Measurements from ENCODE around the gene ZNF316.

The ZNF316 gene

DNA sequence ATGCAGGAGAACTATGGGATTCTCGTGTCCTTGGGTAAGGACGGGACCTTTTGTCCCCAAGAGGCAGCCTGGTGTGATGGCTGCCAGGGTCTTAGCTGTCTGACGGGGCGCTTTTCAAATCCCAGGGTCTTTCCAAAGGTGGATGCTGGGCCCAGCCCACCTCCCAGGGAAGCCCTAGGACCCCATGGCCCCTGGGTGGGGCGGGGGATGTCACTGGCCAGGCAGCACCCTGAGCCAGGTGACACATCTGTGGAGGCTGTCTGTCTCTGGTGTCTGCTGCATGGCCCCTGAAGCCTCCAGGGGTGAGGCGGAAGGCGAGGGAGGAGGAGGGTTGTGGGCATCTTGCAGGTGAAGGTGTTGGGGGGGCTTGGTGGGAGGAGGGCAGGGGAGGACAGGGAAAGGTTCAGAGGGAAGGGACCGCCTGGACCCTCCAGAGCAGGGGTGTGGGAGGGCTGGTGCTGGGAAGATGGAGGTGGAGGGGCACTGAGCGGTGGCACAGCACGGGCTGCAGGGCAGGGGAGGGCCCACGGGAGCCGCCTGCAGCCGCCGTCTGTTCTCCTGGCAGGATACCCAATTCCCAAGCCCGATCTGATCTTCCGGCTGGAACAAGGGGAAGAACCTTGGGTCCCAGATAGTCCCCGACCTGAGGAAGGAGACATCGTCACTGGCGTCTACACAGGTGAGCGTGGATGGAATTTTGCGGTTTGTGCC, 7.0 kb downstream of the ZNF316 start:
- Histone ChIP-seq H4K91ac (ENCODE audit: low read depth, low read length, poor library complexity) (no peak overlapping the region), H2AK5ac (ENCODE audit: low read depth, low read length) (no peak overlapping the region), H3K9me3 (replicated peaks in 1 of 2; ENCODE audit: control insufficient read depth in 2 of 2, insufficient read depth in 1 of 2, low read depth in 1 of 2, low read length in 2 of 2) (no peaks in the 10 kb centered on the region), H2BK120ac (ENCODE audit: low read depth, low read length) (no peak overlapping the region), H4K8ac (ENCODE audit: low read depth, low read length) (no peak overlapping the region), H3K4me1 (ENCODE audit: control insufficient read depth in 2 of 2, insufficient read depth in 1 of 2, low read depth in 1 of 2, low read length in 2 of 2) (peaks cover 0 to 3% of the 10 kb centered on the region in 2 donors), H3K4me3 (ENCODE audit: low read length in 2 of 2) (no peak overlapping the region), H2BK15ac (ENCODE audit: low read length) (no peak overlapping the region), H3K9ac (ENCODE audit: low read depth, low read length, poor library complexity) (no peak overlapping the region), H2AFZ (ENCODE audit: low read length) (no peak overlapping the region), H3K27me3 (ENCODE audit: control insufficient read depth in 3 of 3, insufficient read depth in 3 of 3, low read depth in 1 of 3, low read length in 3 of 3) (no peaks in the 10 kb centered on the region), H2BK12ac (ENCODE audit: low read length) (no peak overlapping the region), H3K4me2 (ENCODE audit: insufficient read depth, low read length, poor library complexity, severe bottlenecking) (no peak overlapping the region), H3K14ac (ENCODE audit: low read length) (no peak overlapping the region), H3K23ac (ENCODE audit: low read depth, low read length, poor library complexity) (no peak overlapping the region), H3K27ac (replicated peaks; ENCODE audit: low read length) (no peak overlapping the region), H3K4ac (ENCODE audit: low read length) (no peak overlapping the region), H3K36me3 (replicated peaks in 1 of 2; ENCODE audit: control insufficient read depth in 2 of 2, insufficient read depth in 2 of 2, low read length in 2 of 2) (peaks cover 55 to 96% of the 10 kb centered on the region in 2 donors), H2BK5ac (ENCODE audit: low read length) (no peak overlapping the region), H3K79me1 (ENCODE audit: low read depth, low read length) (peaks cover 26% of the 10 kb centered on the region), H3K18ac (ENCODE audit: low read length) (no peak overlapping the region)
- no CpG with 5 or more reads among the region's 21 CpGs for WGBS, 2 donors (ENCODE audit: extremely low coverage in 2 of 2, insufficient read length in 2 of 2, insufficient replicate concordance in 1 of 2)
- no peak for DNase-seq (ENCODE audit: low spot score)

DNA sequence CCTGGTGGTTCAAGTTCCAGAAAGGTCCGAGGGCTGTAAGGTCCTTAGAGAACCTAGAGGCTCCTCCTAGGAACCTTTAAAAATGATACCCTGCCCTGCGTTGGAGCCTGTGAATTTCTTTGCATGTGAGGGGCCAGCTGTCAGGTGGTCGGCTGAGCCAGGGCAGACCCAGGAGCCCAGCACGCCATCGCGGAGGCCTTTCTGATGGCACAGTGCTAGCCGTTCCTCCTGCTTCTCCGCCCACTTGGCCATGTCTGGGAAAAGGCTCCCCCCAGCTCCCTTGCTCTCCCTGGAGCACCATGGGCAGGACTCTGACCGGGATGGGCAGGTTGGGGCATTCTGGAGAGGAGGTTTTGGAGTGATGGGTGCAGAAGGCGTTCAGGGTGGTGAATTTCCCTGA, 7.6 kb downstream of the ZNF316 start:
- Histone ChIP-seq H3K36me3 (replicated peaks in 1 of 2; ENCODE audit: control insufficient read depth in 2 of 2, insufficient read depth in 2 of 2, low read length in 2 of 2) (peaks cover 55 to 96% of the 10 kb centered on the region in 2 donors), H3K4me1 (ENCODE audit: control insufficient read depth in 2 of 2, insufficient read depth in 1 of 2, low read depth in 1 of 2, low read length in 2 of 2) (peaks cover 0 to 3% of the 10 kb centered on the region in 2 donors), H2BK12ac (ENCODE audit: low read length) (no peak overlapping the region), H2BK120ac (ENCODE audit: low read depth, low read length) (no peak overlapping the region), H3K4ac (ENCODE audit: low read length) (no peak overlapping the region), H4K8ac (ENCODE audit: low read depth, low read length) (no peak overlapping the region), H3K9me3 (replicated peaks in 1 of 2; ENCODE audit: control insufficient read depth in 2 of 2, insufficient read depth in 1 of 2, low read depth in 1 of 2, low read length in 2 of 2) (peaks cover 0 to under 1% of the 10 kb centered on the region in 2 donors), H4K91ac (ENCODE audit: low read depth, low read length, poor library complexity) (no peak overlapping the region), H3K9ac (ENCODE audit: low read depth, low read length, poor library complexity) (no peak overlapping the region), H3K79me1 (ENCODE audit: low read depth, low read length) (peaks cover 30% of the 10 kb centered on the region), H2AFZ (ENCODE audit: low read length) (no peak overlapping the region), H2BK15ac (ENCODE audit: low read length) (no peak overlapping the region), H2BK5ac (ENCODE audit: low read length) (no peak overlapping the region), H3K4me3 (ENCODE audit: low read length in 2 of 2) (no peak overlapping the region), H3K14ac (ENCODE audit: low read length) (no peak overlapping the region), H3K27me3 (ENCODE audit: control insufficient read depth in 3 of 3, insufficient read depth in 3 of 3, low read depth in 1 of 3, low read length in 3 of 3) (no peaks in the 10 kb centered on the region), H3K4me2 (ENCODE audit: insufficient read depth, low read length, poor library complexity, severe bottlenecking) (no peak overlapping the region), H3K23ac (ENCODE audit: low read depth, low read length, poor library complexity) (no peak overlapping the region), H2AK5ac (ENCODE audit: low read depth, low read length) (no peak overlapping the region), H3K27ac (replicated peaks; ENCODE audit: low read length) (no peak overlapping the region), H3K18ac (ENCODE audit: low read length) (no peak overlapping the region)
- no peak for DNase-seq (ENCODE audit: low spot score)
- WGBS, 2 donors (ENCODE audit: extremely low coverage in 2 of 2, insufficient read length in 2 of 2, insufficient replicate concordance in 1 of 2) = no CpG with 5 or more reads among the region's 10 CpGs

GRCh38 chr7:6646465-6646864, 9.3 kb downstream of the ZNF316 start:
- no peak overlapping the region for H3K4ac ChIP-seq (ENCODE audit: low read length)
- no peak overlapping the region for H4K91ac ChIP-seq (ENCODE audit: low read depth, low read length, poor library complexity)
- no CpG with 5 or more reads among the region's 8 CpGs for WGBS, 2 donors (ENCODE audit: extremely low coverage in 2 of 2, insufficient read length in 2 of 2, insufficient replicate concordance in 1 of 2)
- no peak overlapping the region for H3K14ac ChIP-seq (ENCODE audit: low read length)
- peaks cover 0 to 13% of the 10 kb centered on the region in 2 donors for H3K9me3 ChIP-seq (replicated peaks in 1 of 2; ENCODE audit: control insufficient read depth in 2 of 2, insufficient read depth in 1 of 2, low read depth in 1 of 2, low read length in 2 of 2)
- H3K23ac ChIP-seq (ENCODE audit: low read depth, low read length, poor library complexity) = no peak overlapping the region
- no peak overlapping the region for H3K4me3 ChIP-seq (ENCODE audit: low read length in 2 of 2)
- H2AK5ac ChIP-seq (ENCODE audit: low read depth, low read length) = no peak overlapping the region
- H2BK12ac ChIP-seq (ENCODE audit: low read length) = no peak overlapping the region
- peaks cover 18% of the 10 kb centered on the region for H3K79me1 ChIP-seq (ENCODE audit: low read depth, low read length)
- no peak overlapping the region for H3K18ac ChIP-seq (ENCODE audit: low read length)
- no peak overlapping the region for H3K4me2 ChIP-seq (ENCODE audit: insufficient read depth, low read length, poor library complexity, severe bottlenecking)
- H2AFZ ChIP-seq (ENCODE audit: low read length) = no peak overlapping the region
- no peak overlapping the region for H3K27ac ChIP-seq (replicated peaks; ENCODE audit: low read length)
- H3K4me1 ChIP-seq (ENCODE audit: control insufficient read depth in 2 of 2, insufficient read depth in 1 of 2, low read depth in 1 of 2, low read length in 2 of 2) = no peaks in the 10 kb centered on the region
- peaks cover 54 to 96% of the 10 kb centered on the region in 2 donors for H3K36me3 ChIP-seq (replicated peaks in 1 of 2; ENCODE audit: control insufficient read depth in 2 of 2, insufficient read depth in 2 of 2, low read length in 2 of 2)
- H4K8ac ChIP-seq (ENCODE audit: low read depth, low read length) = peak overlapping the region; percentile 43
- H3K9ac ChIP-seq (ENCODE audit: low read depth, low read length, poor library complexity) = no peak overlapping the region
- H2BK5ac ChIP-seq (ENCODE audit: low read length) = no peak overlapping the region
- no peaks in the 10 kb centered on the region for H3K27me3 ChIP-seq (ENCODE audit: control insufficient read depth in 3 of 3, insufficient read depth in 3 of 3, low read depth in 1 of 3, low read length in 3 of 3)
- DNase-seq (ENCODE audit: low spot score) = no peak
- H2BK120ac ChIP-seq (ENCODE audit: low read depth, low read length) = no peak overlapping the region
- H2BK15ac ChIP-seq (ENCODE audit: low read length) = no peak overlapping the region

- no peak overlapping the region for H3K9ac ChIP-seq (ENCODE audit: low read depth, low read length, poor library complexity)
- peaks cover 53 to 96% of the 10 kb centered on the region in 2 donors for H3K36me3 ChIP-seq (replicated peaks in 1 of 2; ENCODE audit: control insufficient read depth in 2 of 2, insufficient read depth in 2 of 2, low read length in 2 of 2)
- no peak for DNase-seq (ENCODE audit: low spot score)
- no peak overlapping the region for H3K4me3 ChIP-seq (ENCODE audit: low read length in 2 of 2)
- no peak overlapping the region for H3K4ac ChIP-seq (ENCODE audit: low read length)
- H2BK15ac ChIP-seq (ENCODE audit: low read length) = no peak overlapping the region
- H3K4me2 ChIP-seq (ENCODE audit: insufficient read depth, low read length, poor library complexity, severe bottlenecking) = no peak overlapping the region
- H3K79me1 ChIP-seq (ENCODE audit: low read depth, low read length) = peaks cover 15% of the 10 kb centered on the region
- H3K23ac ChIP-seq (ENCODE audit: low read depth, low read length, poor library complexity) = no peak overlapping the region
- no peak overlapping the region for H3K18ac ChIP-seq (ENCODE audit: low read length)
- peak overlapping the region; percentile 38 for H3K14ac ChIP-seq (ENCODE audit: low read length)
- H2AK5ac ChIP-seq (ENCODE audit: low read depth, low read length) = no peak overlapping the region
- H3K27ac ChIP-seq (replicated peaks; ENCODE audit: low read length) = no peak overlapping the region
- no peak overlapping the region for H4K8ac ChIP-seq (ENCODE audit: low read depth, low read length)
- no peak overlapping the region for H2AFZ ChIP-seq (ENCODE audit: low read length)
- H3K27me3 ChIP-seq (ENCODE audit: control insufficient read depth in 3 of 3, insufficient read depth in 3 of 3, low read depth in 1 of 3, low read length in 3 of 3) = no peaks in the 10 kb centered on the region
- peaks cover 4 to 19% of the 10 kb centered on the region in 2 donors for H3K9me3 ChIP-seq (replicated peaks in 1 of 2; ENCODE audit: control insufficient read depth in 2 of 2, insufficient read depth in 1 of 2, low read depth in 1 of 2, low read length in 2 of 2)
- H3K4me1 ChIP-seq (ENCODE audit: control insufficient read depth in 2 of 2, insufficient read depth in 1 of 2, low read depth in 1 of 2, low read length in 2 of 2) = no peaks in the 10 kb centered on the region
- H2BK120ac ChIP-seq (ENCODE audit: low read depth, low read length) = no peak overlapping the region
- no peak overlapping the region for H2BK5ac ChIP-seq (ENCODE audit: low read length)
- H2BK12ac ChIP-seq (ENCODE audit: low read length) = no peak overlapping the region
- no CpG with 5 or more reads among the region's 8 CpGs for WGBS, 2 donors (ENCODE audit: extremely low coverage in 2 of 2, insufficient read length in 2 of 2, insufficient replicate concordance in 1 of 2)
- no peak overlapping the region for H4K91ac ChIP-seq (ENCODE audit: low read depth, low read length, poor library complexity)
These were observed 10.0 kb downstream of the ZNF316 start for GRCh38 chr7:6647080-6647479.

Data from neuronal stem cell (in vitro differentiated cells).